Esophagus muscularis mucosa (tissue), 3 donors: ENCODE measurements around the gene NRAP.
A peak's percentile ranks its signal among the peaks of the same experiment; 100 is the strongest.

Experiments used
- POLR2A ChIP-seq: fragments of 450-650 bp; IDR thresholded peaks from one replicate; pipeline ENCODE4 v1.6.1; 2017; ENCODE audit warnings: antibody characterized with exemption, moderate library complexity, mild to moderate bottlenecking, low read depth
- POLR2AphosphoS5 ChIP-seq, 2 donors: sonication (generic); formaldehyde crosslinking; IDR thresholded peaks; one replicate each; pipeline ENCODE4 v1.6.1; 2017; ENCODE audit warnings: antibody characterized with exemption in 2 of 2
- TF ChIP-seq, protein P1 (sequence below), 3 experiments: fragments of 200-600 bp in 2 of 3; fragments of 450-650 bp in 1 of 3; sonication (generic) in 2 of 3; IDR thresholded peaks; one replicate each; pipeline ENCODE4 v1.5.1; 2017 to 2019; ENCODE audit warnings: antibody characterized with exemption in 3 of 3, mild to moderate bottlenecking in 2 of 3, moderate library complexity in 1 of 3

DNA sequence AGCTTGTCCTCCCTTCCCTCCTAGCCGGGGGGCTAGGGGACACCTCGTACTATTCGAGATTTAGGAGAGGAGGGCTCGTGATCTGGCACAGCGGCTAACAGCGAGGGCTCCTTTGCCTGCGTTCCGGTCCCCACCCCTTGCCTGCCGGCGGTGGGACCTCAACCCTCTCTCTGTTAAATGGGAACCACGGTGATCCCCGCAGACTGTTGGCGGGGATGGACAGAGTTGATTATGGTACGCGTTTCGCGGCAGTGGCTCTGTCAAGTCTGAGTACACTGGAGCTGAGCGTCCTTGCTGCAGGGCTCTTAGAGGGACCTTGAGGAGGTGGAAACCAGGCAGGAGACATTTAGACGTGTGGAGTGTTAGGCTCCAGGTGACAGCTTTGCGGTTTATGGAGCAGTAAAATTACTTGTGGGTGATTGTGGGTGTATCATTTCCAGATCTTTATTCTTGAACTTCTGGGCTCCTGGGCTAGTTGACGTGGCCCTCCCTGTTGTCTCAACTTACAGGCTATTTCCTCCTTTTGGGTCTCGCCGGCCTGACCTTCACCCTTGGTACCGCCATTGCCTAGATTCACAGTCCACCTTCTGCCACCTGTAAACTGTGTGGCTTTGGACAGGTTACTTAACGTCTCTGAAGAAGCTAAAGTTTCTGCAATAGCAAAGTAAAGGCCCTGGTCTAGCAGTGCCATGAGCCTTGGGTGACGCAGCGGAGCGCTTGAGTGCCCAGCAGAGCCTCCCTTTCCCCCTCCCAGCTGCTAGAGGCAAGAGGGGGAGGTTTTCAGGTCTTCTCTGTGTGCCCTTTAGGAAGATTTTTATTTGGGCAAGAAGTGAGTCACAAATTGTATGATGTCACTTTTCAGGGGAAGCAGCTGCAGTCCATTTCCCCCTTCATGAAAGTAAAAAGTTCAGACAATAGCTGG lies 16.6 kb upstream of the NRAP start:
- TF ChIP-seq, protein P1, sequence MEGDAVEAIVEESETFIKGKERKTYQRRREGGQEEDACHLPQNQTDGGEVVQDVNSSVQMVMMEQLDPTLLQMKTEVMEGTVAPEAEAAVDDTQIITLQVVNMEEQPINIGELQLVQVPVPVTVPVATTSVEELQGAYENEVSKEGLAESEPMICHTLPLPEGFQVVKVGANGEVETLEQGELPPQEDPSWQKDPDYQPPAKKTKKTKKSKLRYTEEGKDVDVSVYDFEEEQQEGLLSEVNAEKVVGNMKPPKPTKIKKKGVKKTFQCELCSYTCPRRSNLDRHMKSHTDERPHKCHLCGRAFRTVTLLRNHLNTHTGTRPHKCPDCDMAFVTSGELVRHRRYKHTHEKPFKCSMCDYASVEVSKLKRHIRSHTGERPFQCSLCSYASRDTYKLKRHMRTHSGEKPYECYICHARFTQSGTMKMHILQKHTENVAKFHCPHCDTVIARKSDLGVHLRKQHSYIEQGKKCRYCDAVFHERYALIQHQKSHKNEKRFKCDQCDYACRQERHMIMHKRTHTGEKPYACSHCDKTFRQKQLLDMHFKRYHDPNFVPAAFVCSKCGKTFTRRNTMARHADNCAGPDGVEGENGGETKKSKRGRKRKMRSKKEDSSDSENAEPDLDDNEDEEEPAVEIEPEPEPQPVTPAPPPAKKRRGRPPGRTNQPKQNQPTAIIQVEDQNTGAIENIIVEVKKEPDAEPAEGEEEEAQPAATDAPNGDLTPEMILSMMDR (IDR thresholded peaks at IDR 0.05), result no peak
- TF ChIP-seq POLR2A, result no peak
- TF ChIP-seq POLR2AphosphoS5 (IDR thresholded peaks at IDR 0.05), result peak; percentile 16 to 26
